ENCODE results near the gene MAP3K20. TPM values are rescaled to one million over a fixed set of nuclear protein-coding genes. Genes with fewer than 3 reads are reported as not detected.

Gene MAP3K20
- total and polyA plus RNA-seq, 2 of the 4 experiments (the other 2 are of a cell fraction) = 27.5 to 84.4 TPM

DNA sequence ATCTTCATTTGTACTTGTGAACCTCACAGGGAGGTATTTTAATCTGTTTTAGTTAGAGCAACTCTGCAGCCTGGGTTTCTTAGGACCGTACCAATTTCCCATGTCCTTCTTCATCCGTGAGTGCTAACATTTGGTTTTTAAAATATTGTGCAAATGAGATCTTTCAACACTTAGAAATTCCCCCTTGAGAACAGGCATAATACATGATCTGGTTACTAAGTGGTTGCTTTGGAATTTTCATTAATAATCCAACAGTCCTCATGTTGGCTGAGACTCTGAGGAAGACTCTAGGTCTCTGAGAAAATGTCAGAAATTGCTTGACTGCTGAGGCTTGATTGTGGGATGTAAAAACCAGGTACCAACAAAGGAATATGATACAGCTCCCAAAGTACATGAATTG, 153.4 kb downstream of the MAP3K20 start:
- Histone ChIP-seq H2BK20ac (ENCODE audit: low read depth, low read length) (no peak overlapping the region), H3K56ac (ENCODE audit: extremely low read depth, insufficient read depth, low read length) (no peak overlapping the region), H3K14ac (replicated peaks; ENCODE audit: low read depth, low read length) (no peak overlapping the region), H2AK5ac (ENCODE audit: low read depth, low read length) (no peak overlapping the region), H3K4ac (ENCODE audit: low read depth, low read length) (no peak overlapping the region), H3K9ac (ENCODE audit: low read depth, low read length) (no peak overlapping the region), H3K9me1 (ENCODE audit: insufficient read depth, low read length) (peaks cover 5% of the 10 kb centered on the region; the same call in 1 of the 2 replicates), H3K9me3 (ENCODE audit: control insufficient read depth, insufficient read depth, low read length) (no peaks in the 10 kb centered on the region), H3K4me2 (ENCODE audit: low read depth, low read length) (no peak overlapping the region), H4K91ac (ENCODE audit: insufficient read depth, low read depth, low read length) (no peak overlapping the region), H2BK5ac (ENCODE audit: low read depth, low read length, poor library complexity, severe bottlenecking) (no peak overlapping the region), H3K4me3 (ENCODE audit: insufficient read depth, low read depth, low read length) (no peak overlapping the region), H2AFZ (replicated peaks; ENCODE audit: low read length, poor library complexity) (no peak overlapping the region), H3K27me3 (ENCODE audit: control insufficient read depth, insufficient read depth, low read length) (no peaks in the 10 kb centered on the region), H3K79me1 (ENCODE audit: low read depth in 1 of 2, low read length in 2 of 2) (no peaks in the 10 kb centered on the region), H3K4me1 (ENCODE audit: control insufficient read depth, insufficient read depth, low read length) (peaks cover 2% of the 10 kb centered on the region; the same call in 1 of the 2 replicates), H4K8ac (ENCODE audit: low read depth in 2 of 2, low read length in 2 of 2) (no peak overlapping the region), H2AK9ac (replicated peaks; ENCODE audit: low read depth, low read length, poor library complexity) (no peak overlapping the region), H4K20me1 (ENCODE audit: insufficient read depth, low read length) (no peaks in the 10 kb centered on the region), H2BK120ac (ENCODE audit: low read depth, low read length) (no peak overlapping the region), H3K23ac (ENCODE audit: low read depth, low read length) (no peak overlapping the region), H2BK15ac (ENCODE audit: low read depth, low read length) (no peak overlapping the region), H3K36me3 (ENCODE audit: control insufficient read depth, insufficient read depth, low read length) (peaks cover 12% of the 10 kb centered on the region), H3K18ac (ENCODE audit: low read depth, low read length) (no peak overlapping the region), H4K5ac (ENCODE audit: low read depth, low read length) (no peak overlapping the region), H3K27ac (ENCODE audit: insufficient read depth, low read length) (no peak overlapping the region)
- dilution Hi-C loops (cut with HindIII; ENCODE audit: low sequenced_read_pairs, unreplicated experiment) (no loop called here), in situ Hi-C loops (cut with MboI; ENCODE audit: low sequenced_read_pairs) (no loop called here), intact Hi-C loops (cut with micrococcal nuclease) (no loop called here)
- BruUV-seq (replicated peaks) = no TSS peak
- TF ChIP-seq CEBPB (IDR thresholded peaks at IDR 0.05; ENCODE audit: low read depth, low read length) (no peak), RAD21 (IDR thresholded peaks at IDR 0.05; ENCODE audit: low read length) (no peak)
- no peak for ATAC-seq (ENCODE audit: low read depth)
- DNase-seq = no peak
- POLR2A ChIA-PET (ENCODE audit: unreplicated experiment) = no interaction called here
- WGBS, 2 experiments (ENCODE audit: extremely low coverage in 2 of 2, insufficient read length in 1 of 2) = no CpG with 5 or more reads among the region's 2 CpGs
- CTCF ChIA-PET = no interaction called here
